PFSK-1 (cell line): ENCODE measurements around the gene MSANTD1.

ENCODE experiments used
- POLR2AphosphoS5 ChIP-seq: IDR thresholded peaks from 2 replicates; pipeline ENCODE4 v1.6.1; 2012; ENCODE audit warnings: low read depth, mild to moderate bottlenecking, control low read depth, low read length, moderate library complexity
- TAF1 ChIP-seq: IDR thresholded peaks from 2 replicates; pipeline ENCODE4 v1.6.1; 2012; ENCODE audit warnings: low read length, control low read depth, borderline replicate concordance; ENCODE audit not compliant: insufficient read depth
- TF ChIP-seq, protein P1 (sequence below), 2 experiments: IDR thresholded peaks; 2 replicates each; pipeline versions ENCODE4 v1.6.1 to v1.8.0; 2011 to 2012; ENCODE audit warnings: low read depth in 2 of 2, low read length in 2 of 2, control low read depth in 1 of 2, inconsistent platforms in 1 of 2, mild to moderate bottlenecking in 1 of 2, moderate library complexity in 1 of 2; ENCODE audit not compliant: insufficient read depth in 1 of 2

GRCh38 chr4:3280466-3280865 lies 31.5 kb downstream of the MSANTD1 start:
- TF ChIP-seq TAF1 (no peak), POLR2AphosphoS5 (no peak)
- TF ChIP-seq, protein P1, sequence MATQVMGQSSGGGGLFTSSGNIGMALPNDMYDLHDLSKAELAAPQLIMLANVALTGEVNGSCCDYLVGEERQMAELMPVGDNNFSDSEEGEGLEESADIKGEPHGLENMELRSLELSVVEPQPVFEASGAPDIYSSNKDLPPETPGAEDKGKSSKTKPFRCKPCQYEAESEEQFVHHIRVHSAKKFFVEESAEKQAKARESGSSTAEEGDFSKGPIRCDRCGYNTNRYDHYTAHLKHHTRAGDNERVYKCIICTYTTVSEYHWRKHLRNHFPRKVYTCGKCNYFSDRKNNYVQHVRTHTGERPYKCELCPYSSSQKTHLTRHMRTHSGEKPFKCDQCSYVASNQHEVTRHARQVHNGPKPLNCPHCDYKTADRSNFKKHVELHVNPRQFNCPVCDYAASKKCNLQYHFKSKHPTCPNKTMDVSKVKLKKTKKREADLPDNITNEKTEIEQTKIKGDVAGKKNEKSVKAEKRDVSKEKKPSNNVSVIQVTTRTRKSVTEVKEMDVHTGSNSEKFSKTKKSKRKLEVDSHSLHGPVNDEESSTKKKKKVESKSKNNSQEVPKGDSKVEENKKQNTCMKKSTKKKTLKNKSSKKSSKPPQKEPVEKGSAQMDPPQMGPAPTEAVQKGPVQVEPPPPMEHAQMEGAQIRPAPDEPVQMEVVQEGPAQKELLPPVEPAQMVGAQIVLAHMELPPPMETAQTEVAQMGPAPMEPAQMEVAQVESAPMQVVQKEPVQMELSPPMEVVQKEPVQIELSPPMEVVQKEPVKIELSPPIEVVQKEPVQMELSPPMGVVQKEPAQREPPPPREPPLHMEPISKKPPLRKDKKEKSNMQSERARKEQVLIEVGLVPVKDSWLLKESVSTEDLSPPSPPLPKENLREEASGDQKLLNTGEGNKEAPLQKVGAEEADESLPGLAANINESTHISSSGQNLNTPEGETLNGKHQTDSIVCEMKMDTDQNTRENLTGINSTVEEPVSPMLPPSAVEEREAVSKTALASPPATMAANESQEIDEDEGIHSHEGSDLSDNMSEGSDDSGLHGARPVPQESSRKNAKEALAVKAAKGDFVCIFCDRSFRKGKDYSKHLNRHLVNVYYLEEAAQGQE (IDR thresholded peaks at IDR 0.05; ENCODE audit: insufficient read depth in 1 of 2, low read depth in 2 of 2, low read length in 2 of 2), result no peak
